Smooth muscle cell (in vitro differentiated cells): ENCODE data around the gene KATNIP. TPM values are rescaled to one million over a fixed set of nuclear protein-coding genes. Genes with fewer than 3 reads are reported as not detected.

Experiments used
- DNase-seq: peaks from one replicate; lab custom pipeline; 2025; ENCODE audit not compliant: unreplicated experiment; lab: John Stamatoyannopoulos, UW
- H2AFZ ChIP-seq: fragments of 200-600 bp; sonication (generic); 2 replicates; pipeline ENCODE4 v1.6.0; 2016; ENCODE audit warnings: antibody characterized with exemption, low read depth, mild to moderate bottlenecking
- H3F3A ChIP-seq: fragments of 200-600 bp; sonication (generic); 2 replicates; pipeline ENCODE4 v1.6.0; 2017; ENCODE audit warnings: antibody characterized with exemption, low read depth
- H3K27ac ChIP-seq: fragments of 200-600 bp; sonication (generic); 2 replicates; pipeline ENCODE4 v1.5.1; 2016; ENCODE audit warnings: low read depth, mild to moderate bottlenecking
- H3K27me3 ChIP-seq: fragments of 200-600 bp; sonication (generic); 2 replicates; pipeline ENCODE4 v1.6.1; 2016; ENCODE audit warnings: low read depth, mild to moderate bottlenecking
- H3K36me3 ChIP-seq: fragments of 200-600 bp; sonication (generic); 2 replicates; pipeline ENCODE4 v1.5.1; 2016; ENCODE audit warnings: low read depth
- H3K4me1 ChIP-seq: fragments of 200-600 bp; sonication (generic); 2 replicates; pipeline ENCODE4 v1.5.1; 2016; ENCODE audit warnings: low read depth
- H3K4me2 ChIP-seq: fragments of 200-600 bp; sonication (generic); 2 replicates; pipeline ENCODE4 v1.6.0; 2016; ENCODE audit warnings: mild to moderate bottlenecking
- H3K4me3 ChIP-seq: fragments of 200-600 bp; sonication (generic); 2 replicates; pipeline ENCODE4 v1.5.1; 2016; ENCODE audit warnings: mild to moderate bottlenecking
- H3K79me2 ChIP-seq: fragments of 200-600 bp; sonication (generic); 2 replicates; pipeline ENCODE4 v1.6.0; 2016; ENCODE audit warnings: low read depth, mild to moderate bottlenecking
- H3K9ac ChIP-seq: fragments of 200-600 bp; sonication (generic); 2 replicates; pipeline ENCODE4 v1.6.0; 2016; ENCODE audit warnings: low read depth
- H3K9me3 ChIP-seq: fragments of 200-600 bp; sonication (generic); replicated peaks from 2 replicates; pipeline ENCODE4 v1.5.1; 2016; ENCODE audit warnings: low read depth
- H4K20me1 ChIP-seq: fragments of 200-600 bp; sonication (generic); 2 replicates; pipeline ENCODE4 v1.6.0; 2016; ENCODE audit warnings: low read depth
- CTCF ChIP-seq: fragments of 200-600 bp; sonication (generic); IDR thresholded peaks from 2 replicates; pipeline ENCODE4 v1.5.1; 2017; ENCODE audit warnings: borderline replicate concordance, mild to moderate bottlenecking, antibody characterized with exemption; ENCODE audit not compliant: insufficient read depth, poor library complexity, severe bottlenecking
- WGBS: methylation state at CpG from one replicate; pipeline ENCODE4 v1.1.7; 2016; ENCODE audit warnings: low lambda C conversion rate; 5-methylcytosine and 5-hydroxymethylcytosine counted together
- polyA plus RNA-seq: library from polyadenylated mRNA; unstranded; fragments of >200 nt; fragmentation: Nextera tagmentation; extraction: Ambion mirVana; gene quantifications from 2 replicates; pipeline ENCODE4 v1.2.1, GENCODE V29; 2016
- total RNA-seq: library from RNA; depleted of rRNA; stranded (reverse); fragments of >200 nt; gene quantifications from 2 replicates; pipeline ENCODE4 v1.2.3, GENCODE V29; 2014

KATNIP gene
- total and polyA plus RNA-seq, 2 experiments from 2014 or later: 5.2 to 12.4 TPM

GRCh38 chr16:27598220-27598619 is 48.3 kb downstream of the KATNIP start:
- H3F3A ChIP-seq: no peaks in the 10 kb centered on the region
- no peaks in the 10 kb centered on the region for H3K36me3 ChIP-seq
- 94% methylated on average over 6 of the region's 6 CpGs for WGBS
- H2AFZ ChIP-seq: no peak overlapping the region
- H3K9ac ChIP-seq: no peak overlapping the region
- no peak overlapping the region for H3K27ac ChIP-seq
- no peak for TF ChIP-seq CTCF
- peaks cover 18% of the 10 kb centered on the region for H4K20me1 ChIP-seq
- no peak overlapping the region for H3K4me3 ChIP-seq
- no peak overlapping the region for H3K4me2 ChIP-seq
- no peaks in the 10 kb centered on the region for H3K27me3 ChIP-seq
- peaks cover 5% of the 10 kb centered on the region for H3K4me1 ChIP-seq
- H3K9me3 ChIP-seq: no peaks in the 10 kb centered on the region
- DNase-seq: no peak
- H3K79me2 ChIP-seq: no peaks in the 10 kb centered on the region

GRCh38 chr16:27598931-27599565 is 49.1 kb downstream of the KATNIP start:
- Histone ChIP-seq H3K4me1 (peaks cover 5% of the 10 kb centered on the region), H3K79me2 (no peaks in the 10 kb centered on the region), H4K20me1 (peaks cover 22% of the 10 kb centered on the region), H3K36me3 (no peaks in the 10 kb centered on the region), H3F3A (no peaks in the 10 kb centered on the region), H3K4me2 (no peak overlapping the region), H3K9me3 (no peaks in the 10 kb centered on the region), H2AFZ (no peak overlapping the region), H3K27me3 (no peaks in the 10 kb centered on the region), H3K4me3 (no peak overlapping the region), H3K9ac (no peak overlapping the region), H3K27ac (no peak overlapping the region)
- 85% methylated on average over 10 of the region's 10 CpGs for WGBS
- DNase-seq: no peak
- no peak for TF ChIP-seq CTCF

GRCh38 chr16:27599606-27600005 is 49.7 kb downstream of the KATNIP start:
- DNase-seq: no peak

More at GRCh38 chr16:27599606-27600005, 49.7 kb downstream of the KATNIP start:
- peaks cover 27% of the 10 kb centered on the region for H4K20me1 ChIP-seq
- no peaks in the 10 kb centered on the region for H3K79me2 ChIP-seq
- H3K4me1 ChIP-seq: peaks cover 5% of the 10 kb centered on the region
- H3K4me3 ChIP-seq: no peak overlapping the region
- no peak for TF ChIP-seq CTCF
- no peaks in the 10 kb centered on the region for H3F3A ChIP-seq
- no peak overlapping the region for H3K4me2 ChIP-seq
- no peaks in the 10 kb centered on the region for H3K36me3 ChIP-seq
- H2AFZ ChIP-seq: no peak overlapping the region
- H3K27me3 ChIP-seq: no peaks in the 10 kb centered on the region
- H3K9ac ChIP-seq: no peak overlapping the region
- 87% methylated on average over 13 of the region's 13 CpGs for WGBS
- no peaks in the 10 kb centered on the region for H3K9me3 ChIP-seq
- no peak overlapping the region for H3K27ac ChIP-seq

Other genes with a start within 250 kb of the KATNIP start
- gene IL4R, start 236.2 kb upstream of the KATNIP start, total RNA-seq: 13.4 and 17.2 TPM in 2 replicates
- 24.0 and 35.3 TPM in 2 replicates for gene IL4R, start 236.2 kb upstream of the KATNIP start, polyA plus RNA-seq
- gene IL21R, start 148.0 kb upstream of the KATNIP start, total RNA-seq: not detected in 2 replicates
- gene IL21R, start 148.0 kb upstream of the KATNIP start, polyA plus RNA-seq: not detected in 2 replicates
- gene GTF3C1, start 231 bp upstream of the KATNIP start, total RNA-seq: 61.9 and 78.5 TPM in 2 replicates
- gene GTF3C1, start 231 bp upstream of the KATNIP start, polyA plus RNA-seq: 47.1 and 47.6 TPM in 2 replicates